ENCODE data around the gene IGFBP1.
"Not testable (repeated sequence)": the region's sequence is repeated elsewhere in the genome, so short reads cannot be mapped to it uniquely, and the experiment has no call there.

DNA sequence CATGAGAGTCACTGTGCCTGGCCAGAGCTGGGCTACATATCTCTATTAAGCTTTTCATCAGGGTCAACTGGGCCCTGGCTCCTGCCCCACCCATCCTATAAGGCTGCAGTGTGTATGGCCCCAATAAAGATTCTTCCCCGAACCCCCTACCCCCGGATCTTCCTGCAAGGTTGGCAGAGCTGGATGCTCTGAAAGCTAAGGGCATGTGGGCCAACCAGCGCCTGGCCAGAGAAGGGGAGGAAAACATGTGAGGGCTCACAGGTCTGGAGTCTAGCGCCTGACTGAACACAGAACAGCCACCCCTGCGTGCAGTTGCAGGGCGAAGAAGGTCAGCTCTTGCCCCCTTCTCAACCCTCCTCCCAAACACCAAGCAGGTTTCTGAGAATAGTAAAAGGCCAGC is 39.6 kb upstream of the IGFBP1 start:
- not testable (repeated sequence) for TF ChIP-seq POLR2A, CTCF, POLR2AphosphoS5 (IDR thresholded peaks at IDR 0.05)
